GM12864 (cell line): Measurements from ENCODE around the gene LCK.

Experiments
- DNase-seq: peaks from one replicate; pipeline ENCODE4 v3.0.0-alpha.2; 2011; ENCODE audit warnings: low read depth
- H3K4me3 ChIP-seq: 2 replicates; pipeline ENCODE4 v1.5.1; 2011; ENCODE audit warnings: mild to moderate bottlenecking, low read depth, low read length, control low read depth
- CTCF ChIP-seq: IDR thresholded peaks from 2 replicates; pipeline ENCODE4 v1.5.1; 2011; ENCODE audit warnings: low read depth, mild to moderate bottlenecking, moderate library complexity, low read length, control low read depth, inconsistent platforms; ENCODE audit errors: missing control alignments

The LCK gene

GRCh38 chr1:32216566-32216965, 34.5 kb upstream of the LCK start:
- no peak for DNase-seq
- TF ChIP-seq CTCF: no peak
- no peak overlapping the region for H3K4me3 ChIP-seq

- no peak for DNase-seq
- no peak overlapping the region for H3K4me3 ChIP-seq
- no peak for TF ChIP-seq CTCF
Observed at GRCh38 chr1:32219022-32219421, 32.0 kb upstream of the LCK start.

- peak overlapping the region; percentile 56 for H3K4me3 ChIP-seq
- TF ChIP-seq CTCF: no peak
- no peak for DNase-seq
Observed at GRCh38 chr1:32220746-32221580, 30.1 kb upstream of the LCK start.

GRCh38 chr1:32221581-32221979, 29.5 kb upstream of the LCK start:
- DNase-seq: no peak
- peak overlapping the region; percentile 56 for H3K4me3 ChIP-seq
- TF ChIP-seq CTCF: no peak

GRCh38 chr1:32221980-32222755, 28.9 kb upstream of the LCK start, which contains the start of the genes EIF3I and TMEM234:
Gene EIF3I (plus strand): TSS chr1:32222407. CDS start chr1:32222442, 35 bp downstream.
Gene TMEM234 (minus strand): TSS chr1:32222353. CDS start chr1:32222322, 31 bp downstream.
- TF ChIP-seq CTCF: no peak
- DNase-seq: peak; percentile 70
- H3K4me3 ChIP-seq: peak within 1 kb of the TSS; percentile 56

- no peak for TF ChIP-seq CTCF
- no peak overlapping the region; the same call in 1 of the 2 replicates for H3K4me3 ChIP-seq
- no peak for DNase-seq
Observed at GRCh38 chr1:32223683-32224082, 27.4 kb upstream of the LCK start.
